ENCODE results near the gene GSTM2.

Gene GSTM2

DNA sequence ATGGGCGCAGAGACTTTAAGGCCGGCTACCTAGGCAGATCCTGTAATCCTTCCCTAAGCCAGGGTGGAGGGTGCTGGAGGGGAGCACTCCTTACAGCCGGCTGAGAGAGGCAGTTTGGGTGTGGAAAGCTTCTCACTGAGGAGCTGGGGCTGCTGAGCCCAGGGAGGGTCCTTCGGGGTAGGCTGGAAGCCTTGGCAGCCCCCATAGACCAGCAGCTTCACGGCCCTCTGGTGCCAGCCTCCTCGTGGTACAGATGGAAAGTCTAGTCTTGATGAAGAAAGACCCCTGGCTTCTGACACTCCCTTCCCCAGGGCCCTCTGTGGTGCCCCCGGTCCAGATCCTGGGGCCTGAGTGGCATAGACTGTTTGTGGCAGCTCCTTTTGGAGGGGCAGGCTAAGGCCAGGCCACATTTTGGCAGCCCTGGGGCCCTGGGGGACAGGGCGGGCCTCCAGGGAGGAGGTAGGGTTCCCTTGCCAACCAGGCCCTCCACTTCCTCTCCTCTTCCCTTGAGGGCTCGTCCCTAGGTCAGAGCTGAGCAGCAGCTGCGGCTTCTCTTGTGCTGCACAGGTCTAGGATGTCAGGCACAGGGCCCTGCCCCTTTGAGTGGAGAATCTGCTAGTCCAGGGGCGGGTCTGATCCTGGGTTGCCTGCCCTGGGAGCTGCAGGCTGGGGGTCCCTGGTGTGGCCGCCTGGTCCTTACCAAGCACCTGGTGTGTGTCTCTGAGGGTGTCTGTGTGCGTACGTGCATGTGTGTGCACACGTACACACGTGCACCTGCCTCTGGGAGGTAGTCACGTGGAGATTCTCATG, 43.5 kb upstream of the GSTM2 start:
- Histone ChIP-seq H3K9me3 (ENCODE audit: control insufficient read depth in 2 of 2, low read length in 2 of 2) (no peaks in the 10 kb centered on the region), H3K4me3 (ENCODE audit: low read length in 2 of 2) (peak overlapping the region in 1 of 2 donors; percentile 29), H3K36me3 (ENCODE audit: control insufficient read depth in 2 of 2, insufficient read depth in 2 of 2, low read length in 2 of 2) (peaks cover 8 to 27% of the 10 kb centered on the region in 2 donors), H3K9ac (ENCODE audit: low read length in 2 of 2) (peak overlapping the region in 1 of 2 donors; percentile 33), H3K27me3 (ENCODE audit: control insufficient read depth in 1 of 2, insufficient read depth in 2 of 2, low read length in 2 of 2) (no peaks in the 10 kb centered on the region), H3K4me1 (ENCODE audit: control insufficient read depth, insufficient read depth, low read length) (peaks cover 54% of the 10 kb centered on the region), H3K27ac (ENCODE audit: low read length) (peak overlapping the region; percentile 37)

DNA sequence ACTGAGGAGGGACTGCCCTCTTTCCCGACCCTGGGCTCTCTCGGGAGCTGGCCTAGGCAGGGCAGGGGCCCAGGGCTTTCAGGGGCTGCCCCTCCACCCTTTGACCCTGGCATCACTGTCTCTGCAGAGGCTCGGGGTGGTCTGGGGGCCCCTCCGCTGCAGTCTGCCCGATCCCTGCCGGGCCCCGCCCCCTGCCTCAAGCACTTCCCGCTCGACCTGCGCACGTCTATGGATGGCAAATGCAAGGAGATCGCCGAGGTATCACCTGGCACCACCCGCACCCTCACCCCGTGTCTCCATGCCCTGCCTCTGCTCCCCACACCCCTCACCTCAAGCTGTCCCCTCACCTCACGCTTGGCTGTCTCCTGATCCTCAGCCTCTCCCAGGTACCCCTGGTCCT, 42.7 kb upstream of the GSTM2 start:
- Histone ChIP-seq H3K27ac (ENCODE audit: low read length) (no peak overlapping the region), H3K27me3 (ENCODE audit: control insufficient read depth in 1 of 2, insufficient read depth in 2 of 2, low read length in 2 of 2) (no peaks in the 10 kb centered on the region), H3K4me1 (ENCODE audit: control insufficient read depth, insufficient read depth, low read length) (peaks cover 47% of the 10 kb centered on the region), H3K4me3 (ENCODE audit: low read length in 2 of 2) (peak overlapping the region in 1 of 2 donors; percentile 35), H3K9me3 (ENCODE audit: control insufficient read depth in 2 of 2, low read length in 2 of 2) (no peaks in the 10 kb centered on the region), H3K36me3 (ENCODE audit: control insufficient read depth in 2 of 2, insufficient read depth in 2 of 2, low read length in 2 of 2) (peaks cover 9 to 30% of the 10 kb centered on the region in 2 donors), H3K9ac (ENCODE audit: low read length in 2 of 2) (no peak overlapping the region)

DNA sequence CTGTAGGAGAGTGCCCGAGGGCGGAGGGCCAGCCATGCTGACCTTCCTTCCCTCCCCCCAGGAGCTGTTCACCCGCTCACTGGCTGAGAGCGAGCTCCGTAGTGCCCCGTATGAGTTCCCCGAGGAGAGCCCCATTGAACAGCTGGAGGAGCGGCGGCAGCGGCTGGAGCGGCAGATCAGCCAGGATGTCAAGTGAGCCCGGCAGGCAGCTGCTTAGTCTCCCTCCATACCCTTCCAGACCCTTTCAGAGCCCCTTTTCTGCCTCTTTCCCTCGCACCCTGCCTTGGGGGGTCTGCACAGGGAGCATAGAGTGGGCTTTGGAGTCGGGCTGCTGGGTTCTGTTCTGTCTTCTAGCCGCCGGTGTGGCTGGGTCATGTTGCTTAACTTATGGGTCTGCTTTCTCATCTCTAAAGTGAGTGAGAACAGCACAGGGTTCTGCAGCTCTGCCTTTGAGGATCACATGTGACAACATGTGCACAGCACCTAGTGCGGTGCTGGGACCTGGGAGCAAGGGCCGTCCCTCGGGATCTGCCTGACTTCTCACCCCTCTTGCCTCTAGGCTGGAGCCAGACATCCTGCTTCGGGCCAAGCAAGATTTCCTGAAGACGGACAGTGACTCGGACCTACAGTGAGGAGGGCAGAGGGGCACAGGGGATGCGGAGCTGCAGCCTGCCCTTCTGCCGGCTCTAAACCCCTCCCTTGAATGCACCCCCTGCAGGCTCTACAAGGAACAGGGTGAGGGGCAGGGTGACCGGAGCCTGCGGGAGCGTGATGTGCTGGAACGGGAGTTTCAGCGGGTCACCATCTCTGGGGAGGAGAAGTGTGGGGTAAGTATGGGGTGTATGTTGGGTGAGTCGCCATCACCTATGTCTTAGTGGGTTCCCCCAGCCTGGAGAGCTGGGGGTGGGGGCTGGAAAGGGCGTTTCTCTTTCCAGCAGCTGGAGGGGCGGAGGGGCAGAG, 42.0 kb upstream of the GSTM2 start:
- H3K4me1 ChIP-seq (ENCODE audit: control insufficient read depth, insufficient read depth, low read length) = peaks cover 44% of the 10 kb centered on the region
- no peak overlapping the region for H3K27ac ChIP-seq (ENCODE audit: low read length)
- H3K27me3 ChIP-seq (ENCODE audit: control insufficient read depth in 1 of 2, insufficient read depth in 2 of 2, low read length in 2 of 2) = no peaks in the 10 kb centered on the region
- peaks cover 12 to 33% of the 10 kb centered on the region in 2 donors for H3K36me3 ChIP-seq (ENCODE audit: control insufficient read depth in 2 of 2, insufficient read depth in 2 of 2, low read length in 2 of 2)
- peak overlapping the region in 1 of 2 donors; percentile 35 for H3K4me3 ChIP-seq (ENCODE audit: low read length in 2 of 2)
- no peak overlapping the region for H3K9ac ChIP-seq (ENCODE audit: low read length in 2 of 2)
- no peaks in the 10 kb centered on the region for H3K9me3 ChIP-seq (ENCODE audit: control insufficient read depth in 2 of 2, low read length in 2 of 2)

GRCh38 chr1:109626682-109627408, 41.0 kb upstream of the GSTM2 start:
- peaks cover 16 to 34% of the 10 kb centered on the region in 2 donors for H3K36me3 ChIP-seq (ENCODE audit: control insufficient read depth in 2 of 2, insufficient read depth in 2 of 2, low read length in 2 of 2)
- no peak overlapping the region for H3K4me3 ChIP-seq (ENCODE audit: low read length in 2 of 2)
- H3K9me3 ChIP-seq (ENCODE audit: control insufficient read depth in 2 of 2, low read length in 2 of 2) = no peaks in the 10 kb centered on the region
- no peak overlapping the region for H3K27ac ChIP-seq (ENCODE audit: low read length)
- H3K9ac ChIP-seq (ENCODE audit: low read length in 2 of 2) = no peak overlapping the region
- H3K4me1 ChIP-seq (ENCODE audit: control insufficient read depth, insufficient read depth, low read length) = peaks cover 42% of the 10 kb centered on the region
- no peaks in the 10 kb centered on the region for H3K27me3 ChIP-seq (ENCODE audit: control insufficient read depth in 1 of 2, insufficient read depth in 2 of 2, low read length in 2 of 2)

DNA sequence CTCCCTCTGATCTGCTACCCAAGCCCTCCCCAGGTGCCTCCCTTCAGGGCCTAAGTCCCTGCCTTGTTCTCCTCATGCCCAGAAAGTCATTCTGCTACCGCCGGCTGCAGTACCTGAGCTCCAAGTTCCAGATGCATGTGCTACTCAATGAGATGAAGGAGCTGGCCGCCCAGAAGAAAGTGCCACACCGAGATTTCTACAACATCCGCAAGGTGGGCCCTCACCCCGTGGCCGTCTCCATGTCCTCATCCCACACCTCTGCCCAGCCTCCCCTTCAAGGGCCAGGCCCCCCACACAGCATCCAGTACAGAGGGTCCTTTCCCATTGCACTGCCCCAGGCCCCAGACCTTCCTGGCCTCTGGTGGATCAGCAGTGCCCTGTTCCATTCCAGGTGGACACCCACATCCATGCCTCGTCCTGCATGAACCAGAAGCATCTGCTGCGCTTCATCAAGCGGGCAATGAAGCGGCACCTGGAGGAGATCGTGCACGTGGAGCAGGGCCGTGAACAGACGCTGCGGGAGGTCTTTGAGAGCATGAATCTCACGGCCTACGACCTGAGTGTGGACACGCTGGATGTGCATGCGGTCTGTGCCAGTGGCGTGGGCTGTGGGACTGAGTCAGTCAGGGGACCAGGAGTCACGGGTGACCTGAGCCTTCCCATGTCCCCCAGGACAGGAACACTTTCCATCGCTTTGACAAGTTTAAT, 40.0 kb upstream of the GSTM2 start:
- Histone ChIP-seq H3K27me3 (ENCODE audit: control insufficient read depth in 1 of 2, insufficient read depth in 2 of 2, low read length in 2 of 2) (no peaks in the 10 kb centered on the region), H3K36me3 (ENCODE audit: control insufficient read depth in 2 of 2, insufficient read depth in 2 of 2, low read length in 2 of 2) (peaks cover 16 to 34% of the 10 kb centered on the region in 2 donors), H3K9me3 (ENCODE audit: control insufficient read depth in 2 of 2, low read length in 2 of 2) (no peaks in the 10 kb centered on the region), H3K27ac (ENCODE audit: low read length) (no peak overlapping the region), H3K4me1 (ENCODE audit: control insufficient read depth, insufficient read depth, low read length) (peaks cover 43% of the 10 kb centered on the region), H3K9ac (ENCODE audit: low read length in 2 of 2) (no peak overlapping the region), H3K4me3 (ENCODE audit: low read length in 2 of 2) (no peak overlapping the region)

GRCh38 chr1:109628540-109629321, 39.1 kb upstream of the GSTM2 start:
- H3K27me3 ChIP-seq (ENCODE audit: control insufficient read depth in 1 of 2, insufficient read depth in 2 of 2, low read length in 2 of 2) = no peaks in the 10 kb centered on the region
- H3K27ac ChIP-seq (ENCODE audit: low read length) = no peak overlapping the region
- H3K4me3 ChIP-seq (ENCODE audit: low read length in 2 of 2) = no peak overlapping the region
- H3K9me3 ChIP-seq (ENCODE audit: control insufficient read depth in 2 of 2, low read length in 2 of 2) = no peaks in the 10 kb centered on the region
- H3K36me3 ChIP-seq (ENCODE audit: control insufficient read depth in 2 of 2, insufficient read depth in 2 of 2, low read length in 2 of 2) = peaks cover 16 to 34% of the 10 kb centered on the region in 2 donors
- H3K9ac ChIP-seq (ENCODE audit: low read length in 2 of 2) = no peak overlapping the region
- peaks cover 41% of the 10 kb centered on the region for H3K4me1 ChIP-seq (ENCODE audit: control insufficient read depth, insufficient read depth, low read length)

GRCh38 chr1:109629372-109630030, 38.4 kb upstream of the GSTM2 start:
- Histone ChIP-seq H3K27me3 (ENCODE audit: control insufficient read depth in 1 of 2, insufficient read depth in 2 of 2, low read length in 2 of 2) (no peaks in the 10 kb centered on the region), H3K9ac (ENCODE audit: low read length in 2 of 2) (no peak overlapping the region), H3K4me1 (ENCODE audit: control insufficient read depth, insufficient read depth, low read length) (peaks cover 33% of the 10 kb centered on the region), H3K36me3 (ENCODE audit: control insufficient read depth in 2 of 2, insufficient read depth in 2 of 2, low read length in 2 of 2) (peaks cover 16 to 34% of the 10 kb centered on the region in 2 donors), H3K27ac (ENCODE audit: low read length) (no peak overlapping the region), H3K9me3 (ENCODE audit: control insufficient read depth in 2 of 2, low read length in 2 of 2) (no peaks in the 10 kb centered on the region), H3K4me3 (ENCODE audit: low read length in 2 of 2) (no peak overlapping the region)

GRCh38 chr1:109630081-109630897, 37.6 kb upstream of the GSTM2 start:
- Histone ChIP-seq H3K9ac (ENCODE audit: low read length in 2 of 2) (no peak overlapping the region), H3K36me3 (ENCODE audit: control insufficient read depth in 2 of 2, insufficient read depth in 2 of 2, low read length in 2 of 2) (peaks cover 16 to 34% of the 10 kb centered on the region in 2 donors), H3K27me3 (ENCODE audit: control insufficient read depth in 1 of 2, insufficient read depth in 2 of 2, low read length in 2 of 2) (no peaks in the 10 kb centered on the region), H3K4me3 (ENCODE audit: low read length in 2 of 2) (no peak overlapping the region), H3K27ac (ENCODE audit: low read length) (no peak overlapping the region), H3K4me1 (ENCODE audit: control insufficient read depth, insufficient read depth, low read length) (peaks cover 26% of the 10 kb centered on the region), H3K9me3 (ENCODE audit: control insufficient read depth in 2 of 2, low read length in 2 of 2) (no peaks in the 10 kb centered on the region)
